ENCODE measurements around the gene CYP2J2.
"Not testable (repeated sequence)": the region's sequence is repeated elsewhere in the genome, so short reads cannot be mapped to it uniquely, and the experiment has no call there.

CYP2J2 gene

DNA sequence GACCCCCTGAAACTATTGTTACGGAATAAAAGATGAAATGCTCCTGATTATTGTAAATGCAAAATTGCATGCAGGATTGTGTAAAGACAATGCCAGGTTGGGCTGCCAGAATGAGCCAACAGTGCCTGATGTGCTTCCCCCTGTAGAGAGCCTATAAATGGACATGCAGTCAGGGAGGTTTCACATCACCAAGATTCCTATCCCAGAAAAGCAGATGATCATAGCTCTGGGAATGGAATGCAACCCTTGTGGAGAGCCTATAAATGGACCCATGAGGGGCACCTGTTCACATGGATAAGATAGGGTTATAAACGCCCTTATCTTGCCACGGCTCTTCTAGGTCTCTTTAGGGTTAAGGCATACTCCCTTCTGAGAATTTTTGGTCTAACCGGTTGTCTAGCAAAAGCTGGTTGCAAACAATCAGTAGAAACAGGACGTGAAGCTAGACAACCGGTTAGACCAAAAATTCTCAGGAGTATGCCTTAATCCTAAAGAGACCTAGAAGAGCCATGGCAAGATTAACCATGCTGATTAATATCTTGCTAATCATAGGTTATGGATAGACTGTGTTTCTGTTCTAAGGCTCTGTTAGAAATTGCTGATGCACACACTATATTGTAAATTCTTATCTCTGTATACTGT, 5.2 kb downstream of the CYP2J2 start:
- in situ Hi-C loops (cut with MboI; ENCODE audit: low sequenced_read_pairs): not testable (repeated sequence)

DNA sequence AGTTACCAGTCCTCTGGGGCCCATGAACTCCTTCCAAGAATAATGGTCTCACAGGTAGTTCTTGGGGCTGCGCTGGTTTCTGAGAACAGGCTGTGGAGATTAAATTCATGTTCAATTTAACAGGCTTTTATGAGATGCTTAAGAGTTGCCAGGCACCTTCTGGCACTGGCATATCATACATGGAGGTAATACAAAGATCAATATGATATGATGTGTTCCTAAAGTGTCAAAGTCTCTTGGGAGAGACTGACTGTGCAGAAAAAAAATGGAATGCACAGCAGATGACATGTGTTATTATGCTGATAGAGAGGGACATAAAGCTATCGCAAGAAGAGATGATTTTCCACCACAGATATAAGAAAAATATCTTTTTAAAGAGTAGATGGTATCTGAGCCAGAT, 6.8 kb downstream of the CYP2J2 start:
- in situ Hi-C loops (cut with MboI; ENCODE audit: low sequenced_read_pairs): no loop called here

DNA sequence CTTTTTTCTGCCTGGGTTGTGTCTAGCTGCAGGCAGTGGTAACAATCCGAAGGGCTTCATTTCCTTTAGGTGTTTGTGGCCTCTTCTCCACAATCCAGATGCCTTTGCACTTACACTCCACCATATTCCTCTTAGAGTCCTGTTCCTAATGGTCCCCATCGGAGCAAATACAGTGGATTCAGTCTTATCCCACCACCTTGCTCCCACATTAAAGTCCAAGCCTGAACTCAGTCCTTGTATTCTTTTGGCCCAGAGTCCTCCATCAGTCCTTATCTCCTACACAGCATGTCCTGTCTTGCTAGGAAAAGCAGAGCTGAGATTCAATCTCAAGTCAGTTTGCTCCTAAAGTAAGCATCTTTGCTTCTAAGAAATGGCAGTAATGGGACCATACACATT, 8.8 kb downstream of the CYP2J2 start:
- in situ Hi-C loops (cut with MboI; ENCODE audit: low sequenced_read_pairs): no loop called here

DNA sequence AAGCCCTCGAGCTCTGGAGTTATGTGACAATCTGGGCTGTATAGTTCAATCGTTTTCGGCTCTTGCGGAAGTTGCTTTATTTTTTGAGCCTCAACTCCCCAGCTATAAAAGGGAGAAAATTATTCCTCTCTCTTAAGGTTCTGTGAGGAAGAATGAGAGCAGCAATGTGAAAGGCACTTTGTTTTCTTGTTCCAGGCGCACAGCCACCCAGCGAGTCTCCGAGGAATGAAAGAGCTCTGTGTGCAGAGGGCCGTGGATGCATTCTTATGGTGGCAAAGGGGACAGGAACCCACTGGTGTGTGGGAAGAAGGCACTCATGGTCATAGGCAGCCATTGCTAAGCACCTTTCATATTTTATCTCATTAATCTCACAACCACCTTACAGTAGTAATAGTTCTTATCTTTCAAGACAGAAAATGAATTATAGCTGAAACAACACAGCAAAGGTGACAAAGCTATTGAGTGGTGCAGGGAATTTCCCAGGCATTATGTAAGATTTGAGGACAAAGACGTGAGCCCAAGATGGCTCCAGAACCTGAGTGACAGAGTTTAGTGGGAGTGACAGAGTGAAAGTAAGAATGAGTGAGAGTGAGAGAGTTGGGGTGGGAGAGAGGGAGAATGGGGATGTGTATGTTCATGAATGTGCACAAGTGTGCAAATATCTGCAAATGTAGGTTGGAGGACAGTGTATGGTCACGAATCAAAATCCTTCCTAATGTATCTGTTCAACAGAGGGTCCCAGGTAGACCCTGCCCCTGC, 9.4 kb downstream of the CYP2J2 start:
- in situ Hi-C loops (cut with MboI; ENCODE audit: low sequenced_read_pairs): no loop called here

DNA sequence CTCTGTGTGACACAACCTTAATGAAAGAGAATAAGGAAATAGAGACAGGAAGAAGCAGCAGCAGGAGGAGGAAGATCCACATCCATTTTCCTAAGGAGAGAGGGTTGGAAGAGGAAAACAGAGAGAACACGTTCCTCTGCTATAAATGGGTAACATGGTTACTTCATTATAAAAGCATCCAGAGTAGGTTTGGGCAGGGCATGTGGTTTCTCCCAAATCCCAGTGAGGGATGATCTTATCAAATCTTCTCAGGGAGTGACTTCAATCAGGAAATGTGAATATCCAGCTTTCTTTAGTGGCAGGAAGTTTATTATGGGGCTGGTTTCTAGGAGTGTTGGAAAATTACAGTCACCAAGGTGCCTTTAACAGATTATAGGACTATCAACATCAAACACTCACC, 11.1 kb downstream of the CYP2J2 start:
- in situ Hi-C loops (cut with MboI; ENCODE audit: low sequenced_read_pairs): no loop called here

DNA sequence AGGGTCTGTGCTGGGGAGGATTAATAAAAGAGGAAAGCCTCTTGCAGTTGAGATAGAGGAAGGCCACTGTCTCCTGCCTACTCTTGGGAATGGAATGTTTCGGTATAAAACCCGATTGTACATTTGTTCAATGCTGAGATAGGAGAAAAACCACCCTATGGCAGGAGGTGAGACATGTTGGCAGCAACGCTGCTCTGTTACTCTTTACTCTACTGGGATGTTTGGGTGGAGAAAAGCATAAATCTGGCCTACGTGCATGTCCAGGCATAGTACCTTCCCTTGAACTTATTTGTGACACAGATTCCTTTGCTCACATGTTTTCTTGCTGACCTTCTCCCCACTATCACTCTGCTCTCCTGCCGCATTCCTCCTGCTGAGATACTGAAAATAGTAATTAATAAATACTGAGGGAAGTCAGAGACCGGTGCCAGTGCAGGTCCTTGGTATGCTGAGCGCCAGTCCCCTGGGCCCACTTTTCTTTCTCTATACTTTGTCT, 11.7 kb downstream of the CYP2J2 start:
- in situ Hi-C loops (cut with MboI; ENCODE audit: low sequenced_read_pairs): not testable (repeated sequence)

DNA sequence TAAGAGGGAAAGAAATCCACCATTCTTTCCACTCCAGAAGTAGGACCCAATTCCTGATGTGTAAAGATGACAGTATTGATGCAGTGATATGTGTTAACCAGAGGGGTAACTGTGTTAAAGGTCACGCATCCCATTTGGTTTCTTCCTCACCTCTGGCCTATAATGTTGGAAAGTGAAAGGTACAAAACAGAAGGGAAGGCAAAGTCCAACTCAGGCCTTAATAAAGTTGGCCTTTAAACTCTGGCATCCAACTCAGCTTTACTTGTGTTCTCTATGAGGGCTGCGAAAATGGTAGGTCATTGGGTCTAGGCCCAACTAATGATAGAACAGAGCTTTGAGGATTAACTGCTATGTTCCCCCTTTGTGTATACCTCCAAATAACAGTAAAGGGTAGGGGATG, 17.9 kb downstream of the CYP2J2 start:
- in situ Hi-C loops (cut with MboI; ENCODE audit: low sequenced_read_pairs): no loop called here

DNA sequence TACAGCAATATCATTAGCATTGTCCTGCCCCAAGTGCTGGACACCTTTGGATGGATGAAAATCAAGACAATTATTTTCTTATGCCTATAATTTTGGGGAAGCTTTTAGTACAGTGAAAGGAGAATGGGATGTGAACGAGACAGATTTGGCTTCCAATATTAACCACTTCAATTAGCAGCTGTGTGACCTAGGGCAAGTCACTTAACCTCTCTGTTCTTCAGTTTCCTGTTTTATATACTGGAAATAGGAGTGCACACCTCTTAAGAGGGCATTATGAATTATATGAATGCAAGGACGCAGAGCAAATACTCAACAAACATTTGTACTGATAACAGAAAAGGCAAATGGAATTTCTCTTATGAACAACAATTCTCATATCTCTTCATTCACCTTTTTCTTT, 18.5 kb downstream of the CYP2J2 start:
- in situ Hi-C loops (cut with MboI; ENCODE audit: low sequenced_read_pairs): no loop called here

DNA sequence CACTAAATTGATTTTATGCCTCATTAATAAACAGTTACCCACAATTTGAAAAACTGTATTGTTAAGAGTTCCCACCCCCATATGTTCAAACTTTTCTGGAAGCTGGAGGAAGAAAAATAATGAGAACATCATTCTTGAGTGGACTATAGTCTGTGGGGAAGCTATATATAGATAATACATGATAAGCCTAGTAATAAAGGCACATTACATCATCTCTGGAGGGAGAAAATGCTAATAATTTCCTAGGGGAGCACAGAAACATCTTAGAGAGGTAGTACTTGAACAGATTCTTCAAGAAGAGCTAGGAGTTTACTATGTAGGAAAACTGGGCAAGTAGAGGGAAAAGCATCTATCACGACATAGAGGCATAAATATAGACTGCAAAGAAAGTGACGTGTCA, 19.6 kb downstream of the CYP2J2 start:
- in situ Hi-C loops (cut with MboI; ENCODE audit: low sequenced_read_pairs): no loop called here

DNA sequence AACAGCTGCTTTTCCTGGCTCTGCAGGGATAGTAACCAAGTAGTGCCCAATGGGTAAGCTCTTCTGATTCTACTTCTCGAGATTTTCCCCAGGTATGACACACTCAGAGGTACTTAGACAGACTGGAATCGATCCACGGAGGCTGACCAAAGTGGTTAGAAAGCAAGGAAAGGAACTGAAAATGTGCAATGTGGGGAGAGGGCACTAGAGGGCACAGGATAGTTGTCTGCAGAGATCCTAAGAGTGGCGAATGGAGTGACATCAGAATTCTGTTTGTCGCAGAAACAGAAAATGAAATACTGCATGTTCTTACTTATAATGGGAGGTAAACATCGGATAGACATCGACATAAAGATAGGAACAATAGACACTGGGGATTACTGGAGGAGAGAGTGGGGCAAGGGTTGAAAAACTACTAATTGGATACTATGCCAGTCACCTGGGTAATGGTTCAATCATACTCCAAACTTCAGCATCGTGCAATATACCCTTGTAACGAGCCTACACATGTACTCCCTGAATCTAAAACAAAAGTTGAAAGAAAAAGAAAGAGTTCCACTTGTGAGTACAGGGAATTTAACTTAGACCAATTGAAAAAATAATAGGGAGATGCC, 23.3 kb downstream of the CYP2J2 start:
- in situ Hi-C loops (cut with MboI; ENCODE audit: low sequenced_read_pairs): no loop called here

DNA sequence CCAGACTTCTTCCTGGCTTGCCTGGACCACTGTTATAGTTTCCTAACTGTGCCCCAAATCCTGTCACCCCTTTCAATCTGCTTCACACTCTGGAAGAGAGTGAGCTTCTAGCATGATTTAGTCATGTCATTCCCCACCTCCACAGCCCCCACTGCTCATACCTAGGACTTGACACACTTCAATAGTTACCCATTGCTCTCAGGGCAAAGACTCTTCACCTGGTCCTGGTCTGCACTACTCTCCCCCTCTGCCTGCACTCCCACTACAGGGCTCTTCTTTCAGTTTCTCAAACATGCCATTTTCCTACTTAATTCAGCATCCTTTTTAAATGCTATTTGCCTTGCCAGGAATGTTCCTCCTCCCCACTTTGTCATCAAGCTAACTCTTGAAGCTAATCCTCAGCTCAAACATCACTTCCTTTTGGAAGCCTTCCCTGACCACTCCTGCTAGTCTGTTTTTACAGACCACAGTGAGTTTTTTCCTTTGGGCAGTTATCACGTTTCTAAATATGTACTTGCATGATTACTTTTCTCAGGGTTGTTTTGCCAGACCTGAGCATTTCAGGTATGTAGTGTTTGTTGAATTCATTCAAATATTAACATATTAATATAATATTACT, 24.7 kb downstream of the CYP2J2 start:
- in situ Hi-C loops (cut with MboI; ENCODE audit: low sequenced_read_pairs): no loop called here

DNA sequence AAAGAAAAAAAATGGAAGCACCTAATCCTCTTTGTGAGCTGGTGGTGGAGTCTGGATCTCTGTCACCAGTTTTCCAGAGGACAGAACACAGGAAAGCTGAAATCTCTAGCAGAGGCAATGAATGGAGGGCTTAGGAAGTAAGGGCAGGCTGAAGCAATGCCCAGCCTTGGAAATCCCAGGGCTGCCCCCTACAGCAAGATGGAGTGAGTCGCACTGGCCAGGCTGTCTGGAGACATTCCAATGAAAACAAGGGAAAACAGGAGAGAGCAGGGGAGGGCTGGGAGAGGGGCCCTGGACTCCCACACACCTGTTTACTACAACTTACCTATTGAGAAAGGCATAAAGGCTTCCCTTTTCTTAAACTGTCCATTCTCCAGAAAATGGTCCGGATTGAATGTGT, 25.9 kb downstream of the CYP2J2 start:
- in situ Hi-C loops (cut with MboI; ENCODE audit: low sequenced_read_pairs): no loop called here

DNA sequence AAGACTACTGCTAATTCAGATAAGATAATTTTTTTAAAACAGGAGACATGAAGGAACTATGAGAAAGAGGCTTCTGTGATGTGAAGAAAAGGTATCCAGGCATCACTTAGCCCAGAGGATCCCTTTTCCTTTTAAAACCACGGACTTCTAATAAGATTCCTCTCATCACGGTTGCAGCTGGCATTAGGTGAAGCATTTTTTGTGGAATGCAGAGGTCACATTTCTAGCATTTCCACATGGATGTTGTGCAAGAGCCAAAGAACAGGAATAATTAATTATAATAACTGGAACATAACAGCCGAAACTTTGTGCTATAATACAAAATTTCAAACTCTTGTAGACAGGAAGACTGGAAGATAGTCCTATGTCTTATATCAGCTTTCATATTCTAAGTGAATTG, 27.6 kb downstream of the CYP2J2 start:
- in situ Hi-C loops (cut with MboI; ENCODE audit: low sequenced_read_pairs): no loop called here

DNA sequence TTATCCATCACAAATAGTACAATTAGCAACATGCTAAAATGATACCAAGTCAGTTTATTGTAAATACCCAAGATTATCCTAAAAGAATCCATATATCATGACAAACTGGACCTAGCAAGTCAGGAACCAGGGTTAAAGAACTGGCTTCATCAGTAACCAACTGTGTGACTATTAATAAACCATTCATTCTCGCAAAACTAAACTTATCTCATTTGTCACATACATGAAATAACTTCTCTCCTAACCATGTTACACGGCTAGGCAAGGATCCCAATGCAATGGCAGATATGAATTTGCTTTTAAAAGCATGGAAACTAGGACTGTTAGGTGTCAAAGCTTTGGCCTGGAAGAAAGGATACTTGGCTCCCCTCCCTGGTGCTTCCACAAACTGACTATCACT, 29.4 kb downstream of the CYP2J2 start:
- in situ Hi-C loops (cut with MboI; ENCODE audit: low sequenced_read_pairs): no loop called here

DNA sequence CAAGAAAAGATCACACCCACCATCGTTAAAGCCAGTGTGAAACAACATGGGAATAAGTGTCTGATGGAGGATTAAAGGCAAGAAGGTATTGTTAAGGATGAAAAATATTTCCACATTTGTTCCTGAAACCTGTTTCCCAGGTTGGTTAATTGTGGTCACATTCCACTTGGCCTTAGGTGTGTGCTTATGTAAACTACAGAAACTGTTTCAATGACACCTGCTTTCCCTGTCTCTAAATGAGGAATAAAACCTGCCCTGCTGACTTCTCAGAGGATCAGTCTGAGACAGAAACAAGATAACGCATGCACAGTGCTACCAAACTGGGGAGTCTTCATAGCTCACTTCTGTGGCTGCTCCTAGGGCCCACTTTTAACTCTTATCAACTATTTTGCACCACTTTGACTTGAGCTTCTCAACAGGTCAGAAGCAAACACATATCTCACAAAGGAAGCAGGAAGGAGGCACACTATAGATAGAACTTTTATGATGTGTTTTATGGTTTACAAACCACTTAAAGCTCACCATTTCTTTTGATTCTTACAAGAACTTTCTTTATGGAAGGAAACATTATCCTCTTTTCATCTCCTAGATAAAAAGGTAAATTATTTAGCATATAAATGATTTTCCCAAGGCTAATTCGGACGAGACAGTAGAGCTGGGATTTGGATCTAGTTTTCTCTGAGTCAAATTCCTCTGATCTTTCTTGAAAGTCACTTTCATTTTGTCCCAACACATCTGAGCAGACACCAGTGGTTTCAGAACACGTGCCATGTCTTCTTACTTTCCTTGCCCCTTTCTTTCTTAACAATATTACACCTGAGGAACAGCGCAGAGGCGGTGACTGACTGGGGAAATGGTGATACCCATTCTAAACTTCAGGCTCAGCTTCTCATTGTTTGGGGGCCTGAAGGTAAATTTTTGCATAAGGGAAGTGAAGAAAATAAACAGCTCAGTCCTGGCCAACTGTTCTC, 33.4 kb downstream of the CYP2J2 start:
- in situ Hi-C loops (cut with MboI; ENCODE audit: low sequenced_read_pairs): no loop called here

DNA sequence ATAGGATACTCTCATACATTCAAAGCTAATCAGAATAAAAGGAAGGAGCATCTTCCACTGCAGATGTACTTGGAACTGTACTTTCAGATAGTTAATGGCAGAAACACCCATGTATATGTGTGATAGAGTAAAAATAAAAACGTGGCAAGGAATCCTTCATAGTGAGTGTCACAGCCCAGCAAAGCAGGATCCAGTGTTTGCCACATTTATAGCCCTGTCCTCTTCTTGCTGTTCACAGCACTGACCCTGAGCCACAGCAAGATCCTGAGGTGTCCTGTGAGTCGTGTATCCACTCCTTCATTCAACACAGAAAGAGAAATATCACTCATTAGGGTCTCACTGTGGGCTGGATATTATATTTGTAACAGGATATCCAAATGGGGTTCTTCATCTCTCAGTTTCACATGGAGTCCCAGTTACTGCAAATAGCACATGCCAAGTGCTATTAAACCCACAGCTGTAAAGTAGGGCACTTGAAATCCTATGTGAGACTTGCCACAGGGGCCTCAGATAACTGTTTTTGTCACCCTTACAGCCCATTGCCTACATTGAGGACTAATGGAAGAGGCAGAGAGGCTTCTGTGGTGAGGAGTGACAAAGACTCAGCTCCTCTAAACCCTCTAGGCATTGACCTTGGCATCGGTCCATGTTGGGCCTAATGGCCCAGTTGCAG, 41.3 kb downstream of the CYP2J2 start:
- in situ Hi-C loops (cut with MboI; ENCODE audit: low sequenced_read_pairs): no loop called here

DNA sequence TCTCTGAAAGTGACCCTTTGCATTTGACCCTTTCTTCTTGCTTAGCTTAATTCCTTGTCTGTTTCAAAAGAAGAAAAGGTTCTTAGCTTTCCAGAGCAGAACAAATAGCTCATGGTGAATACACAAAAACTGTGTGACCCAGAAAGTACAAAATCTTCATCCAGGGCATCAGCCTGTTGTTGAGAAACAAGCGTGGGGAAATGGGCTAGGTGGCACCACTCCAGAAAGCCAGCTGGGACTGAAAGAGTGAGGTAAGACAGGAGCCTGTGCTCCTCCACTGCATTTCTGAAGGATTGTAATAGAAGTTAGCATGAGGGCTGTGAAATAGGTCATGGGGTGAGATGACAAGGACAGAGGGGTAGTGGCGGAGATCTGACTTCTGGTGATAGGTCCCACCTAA, 45.8 kb downstream of the CYP2J2 start:
- in situ Hi-C loops (cut with MboI; ENCODE audit: low sequenced_read_pairs): no loop called here

DNA sequence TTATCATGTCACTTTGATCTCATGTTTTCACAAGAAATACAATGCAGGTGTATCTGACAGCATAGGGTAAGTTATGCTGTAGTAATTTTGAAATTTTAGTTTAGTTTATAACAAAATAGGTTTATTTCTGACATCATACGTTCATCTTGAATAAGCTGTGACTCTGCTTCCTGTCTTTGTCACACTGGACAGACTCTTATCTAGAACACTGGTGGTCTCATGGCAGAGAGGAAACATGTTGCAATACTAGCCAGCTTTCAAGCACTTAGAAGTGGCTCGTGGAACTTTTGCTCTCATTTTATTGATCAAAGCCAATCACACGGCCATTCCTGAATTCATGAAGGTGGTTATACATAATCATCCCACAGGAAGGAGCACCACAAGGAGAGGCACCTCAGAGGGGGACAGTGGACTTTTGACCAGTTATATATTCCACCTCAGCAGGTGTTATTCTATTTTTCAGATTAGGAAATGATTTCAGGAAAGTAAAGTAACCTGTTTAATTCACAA, 46.5 kb downstream of the CYP2J2 start:
- in situ Hi-C loops (cut with MboI; ENCODE audit: low sequenced_read_pairs): no loop called here

DNA sequence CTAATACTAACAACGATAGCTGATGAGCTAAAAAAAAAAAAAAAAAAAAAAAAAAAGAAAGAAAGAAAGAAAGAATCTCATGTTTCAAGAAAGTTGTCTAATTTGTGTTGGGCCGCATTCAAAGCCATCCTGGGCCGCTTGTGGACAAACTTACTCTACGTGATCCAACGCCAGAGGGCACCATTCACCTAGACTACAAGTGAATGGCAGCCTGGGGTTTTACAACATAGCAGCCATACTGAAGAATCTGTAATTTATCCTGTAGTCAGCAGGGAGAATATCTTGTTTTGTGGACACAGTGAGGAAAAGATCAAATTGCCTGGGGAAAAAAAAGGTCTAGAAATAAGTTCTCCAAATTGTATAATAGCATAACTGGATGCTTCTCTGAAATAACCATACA, 47.0 kb downstream of the CYP2J2 start:
- in situ Hi-C loops (cut with MboI; ENCODE audit: low sequenced_read_pairs): no loop called here

DNA sequence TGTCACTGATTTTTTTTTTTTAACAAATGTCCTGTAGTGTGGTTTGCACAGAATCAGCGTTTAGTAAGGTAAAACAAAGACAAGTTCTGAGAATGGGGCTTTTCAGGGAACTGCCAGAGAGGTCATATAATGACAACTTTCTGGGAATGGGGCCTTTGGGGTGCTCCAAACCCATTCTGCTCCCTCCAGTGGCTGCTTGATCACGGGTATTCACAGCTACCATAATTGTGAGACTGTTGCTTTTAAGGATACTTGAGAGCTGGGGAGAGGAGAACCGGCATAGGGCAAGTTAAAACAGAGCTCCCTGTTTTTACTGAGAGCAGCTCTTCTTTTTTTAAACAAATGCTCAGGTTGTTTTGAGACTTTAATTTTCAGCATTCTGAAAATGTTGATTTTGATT, 48.2 kb downstream of the CYP2J2 start:
- in situ Hi-C loops (cut with MboI; ENCODE audit: low sequenced_read_pairs): no loop called here
